Ishikawa (cell line): ENCODE data around the gene ATG7.

ENCODE experiments used
- CEBPB ChIP-seq: IDR thresholded peaks from 2 replicates; pipeline ENCODE4 v1.6.1; 2012
- CREB1 ChIP-seq: IDR thresholded peaks from 2 replicates; pipeline ENCODE4 v1.6.1; 2012; ENCODE audit warnings: low read depth
- EGR1 ChIP-seq: IDR thresholded peaks from 2 replicates; pipeline ENCODE4 v1.6.1; 2012
- EP300 ChIP-seq: IDR thresholded peaks from 2 replicates; pipeline ENCODE4 v1.6.1; 2012; ENCODE audit warnings: borderline replicate concordance
- FOXM1 ChIP-seq: IDR thresholded peaks from 2 replicates; pipeline ENCODE4 v1.6.1; 2012; ENCODE audit warnings: low read depth, borderline replicate concordance
- MAX ChIP-seq: IDR thresholded peaks from 2 replicates; pipeline ENCODE4 v1.6.1; 2012
- NFIC ChIP-seq: IDR thresholded peaks from 2 replicates; pipeline ENCODE4 v1.6.1; 2012
- RAD21 ChIP-seq: IDR thresholded peaks from 2 replicates; pipeline ENCODE4 v1.6.1; 2012; ENCODE audit warnings: low read depth
- REST ChIP-seq: IDR thresholded peaks from 2 replicates; pipeline ENCODE4 v1.6.1; 2012; ENCODE audit warnings: low read depth, mild to moderate bottlenecking
- TAF1 ChIP-seq: IDR thresholded peaks from 2 replicates; pipeline ENCODE4 v1.6.1; 2012; ENCODE audit warnings: low read depth, mild to moderate bottlenecking
- TCF12 ChIP-seq: IDR thresholded peaks from 2 replicates; pipeline ENCODE4 v1.6.1; 2012; ENCODE audit warnings: low read depth
- TEAD4 ChIP-seq: IDR thresholded peaks from 2 replicates; pipeline ENCODE4 v1.6.1; 2012
- USF1 ChIP-seq: IDR thresholded peaks from 2 replicates; pipeline ENCODE4 v1.6.1; 2012
- YY1 ChIP-seq: IDR thresholded peaks from 2 replicates; pipeline ENCODE4 v1.6.1; 2012; ENCODE audit warnings: low read depth
- ZBTB7A ChIP-seq: IDR thresholded peaks from 2 replicates; pipeline ENCODE4 v1.6.1; 2012; ENCODE audit warnings: low read depth

The ATG7 gene

GRCh38 chr3:11539677-11540076 is 267.5 kb downstream of the ATG7 start:
- TF ChIP-seq EGR1 (no peak), FOXM1 (no peak), REST (no peak), MAX (no peak), YY1 (no peak), TEAD4 (no peak), RAD21 (no peak), TCF12 (no peak), CEBPB (no peak), EP300 (no peak), NFIC (no peak), USF1 (no peak), CREB1 (no peak)

GRCh38 chr3:11541321-11542303 is 269.4 kb downstream of the ATG7 start:
- TF ChIP-seq CEBPB (no peak), NFIC (no peak), EGR1 (no peak), REST (no peak), TAF1 (no peak), CREB1 (no peak), ZBTB7A (no peak), TCF12 (no peak), RAD21 (no peak), EP300 (no peak), YY1 (no peak), MAX (no peak), FOXM1 (no peak), USF1 (no peak), TEAD4 (no peak)

GRCh38 chr3:11542551-11542950 is 270.4 kb downstream of the ATG7 start:
- TF ChIP-seq MAX (no peak), TEAD4 (no peak), CEBPB (no peak), EP300 (no peak), YY1 (no peak), USF1 (no peak), TCF12 (no peak), NFIC (no peak), FOXM1 (no peak), CREB1 (no peak), ZBTB7A (no peak), RAD21 (no peak)

GRCh38 chr3:11543141-11543947 is 271.1 kb downstream of the ATG7 start:
- no peak for TF ChIP-seq CEBPB
- no peak for TF ChIP-seq REST
- no peak for TF ChIP-seq TAF1
- no peak for TF ChIP-seq EP300
- no peak for TF ChIP-seq EGR1
- TF ChIP-seq MAX = no peak
- no peak for TF ChIP-seq YY1
- no peak for TF ChIP-seq CREB1
- TF ChIP-seq RAD21 = no peak
- no peak for TF ChIP-seq TCF12
- no peak for TF ChIP-seq FOXM1
- TF ChIP-seq TEAD4 = no peak
- TF ChIP-seq USF1 = no peak
- TF ChIP-seq NFIC = no peak
- no peak for TF ChIP-seq ZBTB7A
